Activated CD4-positive, alpha-beta T cell treated with anti-CD3 and anti-CD28 coated beads for 4 hours (primary cell): ENCODE measurements around the gene PRDM16.

Experiments used
- DNase-seq, 2 donors: peaks; one replicate each; pipeline ENCODE4 v3.0.0-alpha.2; 2020

Gene PRDM16

GRCh38 chr1:3055051-3055450, 14.0 kb upstream of the PRDM16 start:
- DNase-seq = no peak

GRCh38 chr1:3056641-3057040, 12.4 kb upstream of the PRDM16 start:
- no peak for DNase-seq

GRCh38 chr1:3058263-3059030, 10.6 kb upstream of the PRDM16 start:
- DNase-seq = no peak

- DNase-seq = no peak
Measured at GRCh38 chr1:3060127-3060526, 8.9 kb upstream of the PRDM16 start.

- DNase-seq = no peak
Measured at GRCh38 chr1:3060601-3061551, 8.1 kb upstream of the PRDM16 start.

- DNase-seq = no peak
Measured at GRCh38 chr1:3061566-3061965, 7.4 kb upstream of the PRDM16 start.

GRCh38 chr1:3061981-3062615, 6.9 kb upstream of the PRDM16 start:
- DNase-seq = no peak

GRCh38 chr1:3062616-3063378, 6.2 kb upstream of the PRDM16 start:
- no peak for DNase-seq

GRCh38 chr1:3063379-3064295, 5.4 kb upstream of the PRDM16 start:
- DNase-seq = no peak

- DNase-seq = no peak
Measured at GRCh38 chr1:3064296-3064850, 4.6 kb upstream of the PRDM16 start.

- DNase-seq = no peak
Measured at GRCh38 chr1:3064901-3065300, 4.1 kb upstream of the PRDM16 start.

- no peak for DNase-seq
Measured at GRCh38 chr1:3065396-3065795, 3.6 kb upstream of the PRDM16 start.

- DNase-seq = no peak
Measured at GRCh38 chr1:3065797-3066196, 3.2 kb upstream of the PRDM16 start.

- DNase-seq = no peak
Measured at GRCh38 chr1:3066250-3066711, 2.7 kb upstream of the PRDM16 start.

GRCh38 chr1:3066826-3067225, 2.2 kb upstream of the PRDM16 start:
- DNase-seq = no peak

GRCh38 chr1:3067301-3067670, 1.7 kb upstream of the PRDM16 start:
- no peak for DNase-seq

GRCh38 chr1:3067671-3068563, 1.1 kb upstream of the PRDM16 start:
- no peak for DNase-seq

GRCh38 chr1:3069491-3070308, 697 bp downstream of the PRDM16 start:
- no peak for DNase-seq

GRCh38 chr1:3070309-3070643, 1.3 kb downstream of the PRDM16 start:
- DNase-seq = no peak
